HCT116 (cell line): ENCODE data around the gene MTSS2. TPM values are rescaled to one million over a fixed set of nuclear protein-coding genes. Genes with fewer than 3 reads are reported as not detected.
A peak's percentile ranks its signal among the peaks of the same experiment; 100 is the strongest.

Experiments
- ATAC-seq: fragments of 200-7000 bp; cut with Tn5 transposase; 2 replicates; pipeline ENCODE4 v1.9.1; 2020; ENCODE audit warnings: mild to moderate bottlenecking, moderate library complexity
- BruUV-seq: library from RNA; stranded (reverse); fragments of 400-500 nt; replicated peaks from 2 replicates; lab custom pipeline; 2021; lab: Mats Ljungman, UMichigan
- CTCF ChIA-PET: fragments of 300-600 bp; sonication (Branson Sonifier 250); formaldehyde crosslinking; loops from one replicate; lab custom pipeline; 2021; ENCODE audit warnings: antibody characterized with exemption; lab: Charles Lee
- POLR2A ChIA-PET: fragments of 300-600, 350-600 bp; sonication (Branson Sonifier 250); formaldehyde crosslinking; loops from one replicate; lab custom pipeline; 2021; ENCODE audit warnings: antibody characterized with exemption; lab: Charles Lee
- RAD21 ChIA-PET, 2 experiments: fragments of 300-600 bp; sonication (Branson Sonifier 250); formaldehyde crosslinking; loops; one replicate each; lab custom pipeline; 2023; ENCODE audit warnings: low total read pairs in 2 of 2; ENCODE audit not compliant: uncharacterized antibody in 2 of 2, unreplicated experiment in 2 of 2, low non-redundant PET in 1 of 2; lab: Charles Lee
- DNase-seq: peaks from one replicate; pipeline ENCODE4 v3.0.0-alpha.2; 2010; ENCODE audit warnings: low read depth, low spot score
- H2AFZ ChIP-seq: fragments of 200-600 bp; shearing (Covaris generic), sonication (generic); 2 replicates; pipeline ENCODE4 v1.6.1; 2017; ENCODE audit warnings: low read depth, mixed run types, mixed read lengths, antibody characterized with exemption, low read length; ENCODE audit not compliant: poor library complexity, severe bottlenecking
- H3K27ac ChIP-seq: 2 replicates; pipeline ENCODE4 v1.5.1; 2012; ENCODE audit warnings: low read depth, low read length
- H3K27me3 ChIP-seq: fragments of 200-600 bp; sonication (generic); 2 replicates; pipeline ENCODE4 v1.6.1; 2016; ENCODE audit warnings: mixed run types, low read length, mixed read lengths; ENCODE audit not compliant: insufficient read depth
- H3K36me3 ChIP-seq, 2 experiments: fragments of 200-500 bp in 1 of 2; fragments of 200-600 bp in 1 of 2; sonication (Bioruptor generic) in 1 of 2; sonication (generic) in 1 of 2; 2 replicates each; pipeline versions ENCODE4 v1.5.1 to v1.6.1; 2014 to 2016; ENCODE audit warnings: low read length in 2 of 2, inconsistent platforms in 1 of 2, mixed read lengths in 1 of 2, mixed run types in 1 of 2; ENCODE audit not compliant: insufficient read depth in 2 of 2, control insufficient read depth in 1 of 2
- H3K4me1 ChIP-seq, 2 experiments: fragments of 200-600 bp in 1 of 2; sonication (generic) in 1 of 2; 2 replicates each; pipeline versions ENCODE4 v1.5.1 to v1.6.1; 2012 to 2017; ENCODE audit warnings: low read length in 2 of 2, inconsistent platforms in 1 of 2, mild to moderate bottlenecking in 1 of 2, mixed read lengths in 1 of 2, mixed run types in 1 of 2, moderate library complexity in 1 of 2; ENCODE audit not compliant: insufficient read depth in 2 of 2, control insufficient read depth in 1 of 2
- H3K4me2 ChIP-seq: fragments of 200-600 bp; sonication (generic); 2 replicates; pipeline ENCODE4 v1.6.1; 2017; ENCODE audit warnings: mixed run types, low read length, mixed read lengths
- H3K4me3 ChIP-seq, 2 experiments: fragments of 200-600 bp in 1 of 2; sonication (generic) in 1 of 2; replicated peaks in 1 of 2; 2 replicates each; pipeline ENCODE4 v1.5.1; 2011 to 2016; ENCODE audit warnings: low read length in 2 of 2, control low read depth in 1 of 2, low read depth in 1 of 2, mild to moderate bottlenecking in 1 of 2, mixed read lengths in 1 of 2, mixed run types in 1 of 2
- H3K79me2 ChIP-seq: fragments of 200-600 bp; sonication (generic); 2 replicates; pipeline ENCODE4 v1.6.1; 2017; ENCODE audit warnings: mild to moderate bottlenecking, mixed run types, low read length, moderate library complexity, mixed read lengths; ENCODE audit not compliant: insufficient read depth
- H3K9ac ChIP-seq: fragments of 200-600 bp; sonication (generic); 2 replicates; pipeline ENCODE4 v1.6.1; 2016; ENCODE audit warnings: low read length, mixed read lengths
- H3K9me2 ChIP-seq: fragments of 200-600 bp; sonication (generic), shearing (Covaris generic); 2 replicates; pipeline ENCODE4 v1.6.1; 2017; ENCODE audit warnings: mixed run types, mild to moderate bottlenecking, moderate library complexity; ENCODE audit not compliant: insufficient read depth
- H3K9me3 ChIP-seq, 2 experiments: fragments of 200-500 bp in 1 of 2; fragments of 200-600 bp in 1 of 2; sonication (Bioruptor generic) in 1 of 2; sonication (generic) in 1 of 2; 2 replicates each; pipeline ENCODE4 v1.6.1; 2014 to 2017; ENCODE audit warnings: low read length in 2 of 2, mixed read lengths in 2 of 2, inconsistent platforms in 1 of 2, low read depth in 1 of 2, mild to moderate bottlenecking in 1 of 2, mixed run types in 1 of 2, moderate library complexity in 1 of 2; ENCODE audit not compliant: control insufficient read depth in 1 of 2, insufficient read depth in 1 of 2
- H4K20me1 ChIP-seq: fragments of 200-600 bp; sonication (generic), shearing (Covaris generic); 2 replicates; pipeline ENCODE4 v1.6.1; 2017; ENCODE audit warnings: mixed run types, mild to moderate bottlenecking, moderate library complexity; ENCODE audit not compliant: insufficient read depth
- ATF3 ChIP-seq: IDR thresholded peaks from 2 replicates; pipeline ENCODE4 v1.6.1; 2012
- CBX3 ChIP-seq: IDR thresholded peaks from 2 replicates; pipeline ENCODE4 v1.6.1; 2012; ENCODE audit warnings: low read depth
- CEBPB ChIP-seq: IDR thresholded peaks from 2 replicates; pipeline ENCODE4 v1.6.1; 2012; ENCODE audit warnings: low read depth
- EGR1 ChIP-seq: IDR thresholded peaks from 2 replicates; pipeline ENCODE4 v1.6.1; 2012; ENCODE audit warnings: low read depth
- ELF1 ChIP-seq: IDR thresholded peaks from 2 replicates; pipeline ENCODE4 v1.6.1; 2012; ENCODE audit warnings: low read depth, borderline replicate concordance
- EZH2phosphoT487 ChIP-seq: fragments of 200-600 bp; IDR thresholded peaks from 2 replicates; pipeline ENCODE4 v1.6.1; 2018; ENCODE audit warnings: antibody characterized with exemption, borderline replicate concordance
- FOSL1 ChIP-seq: IDR thresholded peaks from 2 replicates; pipeline ENCODE4 v1.6.1; 2012; ENCODE audit warnings: low read depth
- JUND ChIP-seq: IDR thresholded peaks from 2 replicates; pipeline ENCODE4 v1.6.1; 2012
- POLR2A ChIP-seq: IDR thresholded peaks from 2 replicates; pipeline ENCODE4 v1.7.0; 2011; ENCODE audit warnings: borderline replicate concordance; ENCODE audit not compliant: insufficient read depth, insufficient read length; ENCODE audit errors: extremely low read depth
- SIN3A ChIP-seq: IDR thresholded peaks from 2 replicates; pipeline ENCODE4 v1.6.1; 2012; ENCODE audit warnings: low read depth
- SP1 ChIP-seq: IDR thresholded peaks from 2 replicates; pipeline ENCODE4 v1.6.1; 2012; ENCODE audit warnings: low read depth
- TCF7L2 ChIP-seq: IDR thresholded peaks from 2 replicates; pipeline ENCODE4 v1.7.0; 2011; ENCODE audit warnings: borderline replicate concordance, inconsistent platforms; ENCODE audit not compliant: insufficient read depth, insufficient read length; ENCODE audit errors: extremely low read depth
- YY1 ChIP-seq: IDR thresholded peaks from 2 replicates; pipeline ENCODE4 v1.6.1; 2011; ENCODE audit warnings: low read length, low read depth, moderate library complexity, mild to moderate bottlenecking; ENCODE audit not compliant: insufficient replicate concordance; ENCODE audit errors: extremely low read depth
- ZFX ChIP-seq: fragments of 450-650 bp; IDR thresholded peaks from 2 replicates; pipeline ENCODE4 v1.6.1; 2017
- ZNF274 ChIP-seq: fragments of 200-500 bp; sonication (Bioruptor generic); IDR thresholded peaks from 2 replicates; pipeline ENCODE4 v1.6.1; 2014; ENCODE audit warnings: mild to moderate bottlenecking, low read depth, low read length, inconsistent platforms
- intact Hi-C: fragments of 100-400 bp; cut with micrococcal nuclease; formaldehyde crosslinking; loops from 2 replicates; pipeline ENCODE4 v1.10.0; 2022
- total RNA-seq: library from RNA; stranded (reverse); gene quantifications from one replicate; pipeline ENCODE4 v1.2.1, GENCODE V29; 2021; ENCODE audit not compliant: unreplicated experiment
- TF ChIP-seq, protein P1 (sequence below): IDR thresholded peaks from 2 replicates; pipeline ENCODE4 v1.6.1; 2012; ENCODE audit warnings: low read depth

MTSS2 gene
- total RNA-seq, 1 experiment from 2014 or later, result 41.8 TPM

- DNase-seq (no peak), ATAC-seq (no peak)
- H3K9me3 ChIP-seq, result no peaks in the 10 kb centered on the region
- H3K9me2 ChIP-seq, result no peaks in the 10 kb centered on the region
- ChIA-PET POLR2A (interaction anchor here (0.9 kb wide), 1 partner anchor 78 kb away, joined by 3 read pairs; no protein-coding TSS in a partner anchor), RAD21 (no interaction called here), CTCF (interaction anchor here (1.2 kb wide), 1 partner anchor 49 kb away, joined by 3 read pairs; no protein-coding TSS in a partner anchor)
- no peak overlapping the region for H3K4me3 ChIP-seq
- H3K36me3 ChIP-seq, result no peaks in the 10 kb centered on the region
- intact Hi-C loops, result no loop called here
- TF ChIP-seq EZH2phosphoT487 (no peak), TCF7L2 (peak; percentile 36)
- H3K27me3 ChIP-seq, result no peaks in the 10 kb centered on the region
- BruUV-seq, result no TSS peak
- peaks cover 11% of the 10 kb centered on the region for H3K79me2 ChIP-seq
- peaks cover 50 to 80% of the 10 kb centered on the region in 2 experiments for H3K4me1 ChIP-seq
- H2AFZ ChIP-seq, result no peak overlapping the region
- H3K9ac ChIP-seq, result no peak overlapping the region
- no peak overlapping the region for H3K27ac ChIP-seq
- H4K20me1 ChIP-seq, result no peaks in the 10 kb centered on the region
- no peak overlapping the region for H3K4me2 ChIP-seq
These were observed 3.4 kb upstream of the MTSS2 start for GRCh38 chr16:70689035-70689969.

- Histone ChIP-seq H3K9ac (no peak overlapping the region), H3K27me3 (no peaks in the 10 kb centered on the region), H3K36me3 (0 out of 4 replicates have a peak, but pooled peaks cover 0 to 3% of the 10 kb centered on the region in 2 experiments), H3K9me2 (no peaks in the 10 kb centered on the region), H4K20me1 (no peaks in the 10 kb centered on the region), H3K9me3 (no peaks in the 10 kb centered on the region), H2AFZ (no peak overlapping the region), H3K4me3 (no peak overlapping the region), H3K27ac (no peak overlapping the region; the same call in 1 of the 2 replicates), H3K79me2 (peaks cover 21% of the 10 kb centered on the region), H3K4me1 (peaks cover 41 to 79% of the 10 kb centered on the region in 2 experiments), H3K4me2 (no peak overlapping the region)
- ChIA-PET RAD21 (no interaction called here), POLR2A (interaction anchor here (0.9 kb wide), 1 partner anchor 79 kb away, joined by 3 read pairs; no protein-coding TSS in a partner anchor), CTCF (interaction anchor here (1.2 kb wide), 1 partner anchor 50 kb away, joined by 3 read pairs; no protein-coding TSS in a partner anchor)
- DNase-seq, result no peak
- intact Hi-C loops, result no loop called here
- ATAC-seq, result no peak
- no TSS peak for BruUV-seq
- TF ChIP-seq, protein P1, sequence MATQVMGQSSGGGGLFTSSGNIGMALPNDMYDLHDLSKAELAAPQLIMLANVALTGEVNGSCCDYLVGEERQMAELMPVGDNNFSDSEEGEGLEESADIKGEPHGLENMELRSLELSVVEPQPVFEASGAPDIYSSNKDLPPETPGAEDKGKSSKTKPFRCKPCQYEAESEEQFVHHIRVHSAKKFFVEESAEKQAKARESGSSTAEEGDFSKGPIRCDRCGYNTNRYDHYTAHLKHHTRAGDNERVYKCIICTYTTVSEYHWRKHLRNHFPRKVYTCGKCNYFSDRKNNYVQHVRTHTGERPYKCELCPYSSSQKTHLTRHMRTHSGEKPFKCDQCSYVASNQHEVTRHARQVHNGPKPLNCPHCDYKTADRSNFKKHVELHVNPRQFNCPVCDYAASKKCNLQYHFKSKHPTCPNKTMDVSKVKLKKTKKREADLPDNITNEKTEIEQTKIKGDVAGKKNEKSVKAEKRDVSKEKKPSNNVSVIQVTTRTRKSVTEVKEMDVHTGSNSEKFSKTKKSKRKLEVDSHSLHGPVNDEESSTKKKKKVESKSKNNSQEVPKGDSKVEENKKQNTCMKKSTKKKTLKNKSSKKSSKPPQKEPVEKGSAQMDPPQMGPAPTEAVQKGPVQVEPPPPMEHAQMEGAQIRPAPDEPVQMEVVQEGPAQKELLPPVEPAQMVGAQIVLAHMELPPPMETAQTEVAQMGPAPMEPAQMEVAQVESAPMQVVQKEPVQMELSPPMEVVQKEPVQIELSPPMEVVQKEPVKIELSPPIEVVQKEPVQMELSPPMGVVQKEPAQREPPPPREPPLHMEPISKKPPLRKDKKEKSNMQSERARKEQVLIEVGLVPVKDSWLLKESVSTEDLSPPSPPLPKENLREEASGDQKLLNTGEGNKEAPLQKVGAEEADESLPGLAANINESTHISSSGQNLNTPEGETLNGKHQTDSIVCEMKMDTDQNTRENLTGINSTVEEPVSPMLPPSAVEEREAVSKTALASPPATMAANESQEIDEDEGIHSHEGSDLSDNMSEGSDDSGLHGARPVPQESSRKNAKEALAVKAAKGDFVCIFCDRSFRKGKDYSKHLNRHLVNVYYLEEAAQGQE, result no peak
- no peak for TF ChIP-seq ZNF274
- no peak for TF ChIP-seq ELF1
- TF ChIP-seq EGR1, result no peak
- no peak for TF ChIP-seq FOSL1
- no peak for TF ChIP-seq SIN3A
- no peak for TF ChIP-seq EZH2phosphoT487
- no peak for TF ChIP-seq POLR2A
- no peak for TF ChIP-seq ATF3
- TF ChIP-seq CBX3, result no peak
- TF ChIP-seq SP1, result no peak
- no peak for TF ChIP-seq ZFX
- no peak for TF ChIP-seq JUND
- no peak for TF ChIP-seq CEBPB
- no peak for TF ChIP-seq YY1
These were observed 2.4 kb upstream of the MTSS2 start for GRCh38 chr16:70688246-70688742.
